ENCODE data around the gene EPB41L4B.

The EPB41L4B gene

GRCh38 chr9:109182940-109183798 lies 137.7 kb downstream of the EPB41L4B start:
- Histone ChIP-seq H3K36me3 (no peaks in the 10 kb centered on the region), H3K9me3 (no peaks in the 10 kb centered on the region), H3K27me3 (no peaks in the 10 kb centered on the region), H3K4me3 (ENCODE audit: low read depth, low read length) (no peak overlapping the region), H3K4me1 (no peaks in the 10 kb centered on the region)
- peak; percentile 55 for TF ChIP-seq CTCF (IDR thresholded peaks at IDR 0.05; ENCODE audit: low read depth, low read length)
- peak; percentile 55 for DNase-seq

GRCh38 chr9:109182550-109182939 lies 138.3 kb downstream of the EPB41L4B start:
- Histone ChIP-seq H3K36me3 (no peaks in the 10 kb centered on the region), H3K9me3 (no peaks in the 10 kb centered on the region), H3K27me3 (no peaks in the 10 kb centered on the region), H3K4me1 (no peaks in the 10 kb centered on the region), H3K4me3 (ENCODE audit: low read depth, low read length) (no peak overlapping the region)
- no peak for TF ChIP-seq CTCF (IDR thresholded peaks at IDR 0.05; ENCODE audit: low read depth, low read length)
- no peak for DNase-seq

GRCh38 chr9:109181284-109181683 lies 139.6 kb downstream of the EPB41L4B start:
- Histone ChIP-seq H3K4me3 (ENCODE audit: low read depth, low read length) (no peak overlapping the region), H3K36me3 (no peaks in the 10 kb centered on the region), H3K9me3 (no peaks in the 10 kb centered on the region), H3K4me1 (no peaks in the 10 kb centered on the region), H3K27me3 (no peaks in the 10 kb centered on the region)
- no peak for DNase-seq
- TF ChIP-seq CTCF (IDR thresholded peaks at IDR 0.05; ENCODE audit: low read depth, low read length), result no peak

GRCh38 chr9:109179801-109180523 lies 140.9 kb downstream of the EPB41L4B start:
- no peaks in the 10 kb centered on the region for H3K27me3 ChIP-seq
- H3K36me3 ChIP-seq, result no peaks in the 10 kb centered on the region
- H3K9me3 ChIP-seq, result no peaks in the 10 kb centered on the region
- no peaks in the 10 kb centered on the region for H3K4me1 ChIP-seq
- no peak for TF ChIP-seq CTCF (IDR thresholded peaks at IDR 0.05; ENCODE audit: low read depth, low read length)
- no peak overlapping the region for H3K4me3 ChIP-seq (ENCODE audit: low read depth, low read length)
- no peak for DNase-seq

GRCh38 chr9:109176963-109177362 lies 143.9 kb downstream of the EPB41L4B start:
- no peaks in the 10 kb centered on the region for H3K4me1 ChIP-seq
- H3K9me3 ChIP-seq, result no peaks in the 10 kb centered on the region
- no peak for TF ChIP-seq CTCF (IDR thresholded peaks at IDR 0.05; ENCODE audit: low read depth, low read length)
- no peak overlapping the region for H3K4me3 ChIP-seq (ENCODE audit: low read depth, low read length)
- no peaks in the 10 kb centered on the region for H3K27me3 ChIP-seq
- DNase-seq, result no peak
- H3K36me3 ChIP-seq, result no peaks in the 10 kb centered on the region

- TF ChIP-seq CTCF (IDR thresholded peaks at IDR 0.05; ENCODE audit: low read depth, low read length), result no peak
- Histone ChIP-seq H3K4me3 (ENCODE audit: low read depth, low read length) (no peak overlapping the region), H3K9me3 (no peaks in the 10 kb centered on the region), H3K27me3 (no peaks in the 10 kb centered on the region), H3K36me3 (no peaks in the 10 kb centered on the region), H3K4me1 (no peaks in the 10 kb centered on the region)
- DNase-seq, result no peak
These were observed 144.5 kb downstream of the EPB41L4B start for GRCh38 chr9:109176386-109176785.
